Neuronal stem cell (in vitro differentiated cells): Measurements from ENCODE around the gene SLC5A5.
"Not testable (repeated sequence)": the region's sequence is repeated elsewhere in the genome, so short reads cannot be mapped to it uniquely, and the experiment has no call there.

Experiments
- DNase-seq: peaks from one replicate; pipeline ENCODE4 v3.0.0-alpha.2; 2013; ENCODE audit warnings: low spot score
- H2AFZ ChIP-seq: one replicate; pipeline ENCODE4 v1.6.1; 2013; ENCODE audit warnings: mild to moderate bottlenecking, low read length, inconsistent platforms
- H2AK5ac ChIP-seq: 2 replicates; pipeline ENCODE4 v1.6.1; 2013; ENCODE audit warnings: low read depth, mild to moderate bottlenecking, inconsistent platforms, low read length, moderate library complexity, mixed read lengths
- H2BK120ac ChIP-seq: 2 replicates; pipeline ENCODE4 v1.6.1; 2013; ENCODE audit warnings: low read depth, mild to moderate bottlenecking, inconsistent platforms, low read length, moderate library complexity, mixed read lengths
- H2BK12ac ChIP-seq: one replicate; pipeline ENCODE4 v1.6.1; 2013; ENCODE audit warnings: low read length, inconsistent platforms
- H2BK15ac ChIP-seq: 2 replicates; pipeline ENCODE4 v1.6.1; 2013; ENCODE audit warnings: mild to moderate bottlenecking, low read length, inconsistent platforms, mixed read lengths
- H2BK5ac ChIP-seq: one replicate; pipeline ENCODE4 v1.6.1; 2013; ENCODE audit warnings: inconsistent platforms, mild to moderate bottlenecking, low read length, moderate library complexity
- H3K14ac ChIP-seq: one replicate; pipeline ENCODE4 v1.6.1; 2013; ENCODE audit warnings: low read length, inconsistent platforms
- H3K18ac ChIP-seq: 2 replicates; pipeline ENCODE4 v1.6.1; 2013; ENCODE audit warnings: low read length, inconsistent platforms
- H3K23ac ChIP-seq: 2 replicates; pipeline ENCODE4 v1.6.1; 2013; ENCODE audit warnings: low read depth, mild to moderate bottlenecking, mixed read lengths, low read length, inconsistent platforms; ENCODE audit not compliant: poor library complexity
- H3K27ac ChIP-seq: replicated peaks from 3 replicates; pipeline ENCODE4 v1.5.1; 2013; ENCODE audit warnings: low read length, inconsistent platforms
- H3K27me3 ChIP-seq, 3 experiments: 2 replicates each; pipeline ENCODE4 v1.6.1; 2013; ENCODE audit warnings: low read length in 3 of 3, mild to moderate bottlenecking in 2 of 3, inconsistent platforms in 1 of 3, low read depth in 1 of 3, mixed read lengths in 1 of 3, moderate library complexity in 1 of 3; ENCODE audit not compliant: control insufficient read depth in 3 of 3, insufficient read depth in 3 of 3
- H3K36me3 ChIP-seq, 2 donors: replicated peaks in 1 of 2; 2 replicates each; pipeline ENCODE4 v1.6.1; 2013; ENCODE audit warnings: low read length in 2 of 2; ENCODE audit not compliant: control insufficient read depth in 2 of 2, insufficient read depth in 2 of 2
- H3K4ac ChIP-seq: 2 replicates; pipeline ENCODE4 v1.6.1; 2013; ENCODE audit warnings: inconsistent platforms, mild to moderate bottlenecking, low read length, moderate library complexity
- H3K4me1 ChIP-seq, 2 donors: 1 replicate in 1 of 2; 2 replicates in 1 of 2; pipeline ENCODE4 v1.6.1; 2013; ENCODE audit warnings: low read length in 2 of 2, low read depth in 1 of 2; ENCODE audit not compliant: control insufficient read depth in 2 of 2, insufficient read depth in 1 of 2
- H3K4me2 ChIP-seq: one replicate; pipeline ENCODE4 v1.6.1; 2013; ENCODE audit warnings: mild to moderate bottlenecking, low read length, inconsistent platforms; ENCODE audit not compliant: insufficient read depth, poor library complexity, severe bottlenecking
- H3K4me3 ChIP-seq, 2 donors: 2 replicates each; pipeline ENCODE4 v1.5.1; 2013; ENCODE audit warnings: low read length in 2 of 2, mild to moderate bottlenecking in 2 of 2, inconsistent platforms in 1 of 2, moderate library complexity in 1 of 2
- H3K79me1 ChIP-seq: one replicate; pipeline ENCODE4 v1.6.1; 2013; ENCODE audit warnings: low read depth, mild to moderate bottlenecking, inconsistent platforms, low read length, moderate library complexity
- H3K9ac ChIP-seq: one replicate; pipeline ENCODE4 v1.6.1; 2013; ENCODE audit warnings: mild to moderate bottlenecking, low read depth, low read length, inconsistent platforms; ENCODE audit not compliant: poor library complexity
- H3K9me3 ChIP-seq, 2 donors: replicated peaks in 1 of 2; 2 replicates each; pipeline versions ENCODE3 to v1.6.1; 2013; ENCODE audit warnings: low read length in 2 of 2, mild to moderate bottlenecking in 2 of 2, inconsistent platforms in 1 of 2, low read depth in 1 of 2, mixed read lengths in 1 of 2, moderate library complexity in 1 of 2; ENCODE audit not compliant: control insufficient read depth in 2 of 2, insufficient read depth in 1 of 2
- H4K8ac ChIP-seq: one replicate; pipeline ENCODE4 v1.6.1; 2013; ENCODE audit warnings: low read depth, mild to moderate bottlenecking, inconsistent platforms, low read length, moderate library complexity
- H4K91ac ChIP-seq: one replicate; pipeline ENCODE4 v1.6.1; 2013; ENCODE audit warnings: low read length, low read depth, mild to moderate bottlenecking, inconsistent platforms; ENCODE audit not compliant: poor library complexity
- WGBS, 2 donors: extraction: QIAGEN DNeasy Blood & Tissue Kit; methylation state at CpG; one replicate each; pipeline ENCODE4 v1.1.7; 2013; ENCODE audit warnings: missing lambda C conversion rate in 2 of 2, mixed read lengths in 1 of 2; ENCODE audit not compliant: insufficient read length in 2 of 2, insufficient replicate concordance in 1 of 2; ENCODE audit errors: extremely low coverage in 2 of 2; 5-methylcytosine and 5-hydroxymethylcytosine counted together

SLC5A5 gene

DNA sequence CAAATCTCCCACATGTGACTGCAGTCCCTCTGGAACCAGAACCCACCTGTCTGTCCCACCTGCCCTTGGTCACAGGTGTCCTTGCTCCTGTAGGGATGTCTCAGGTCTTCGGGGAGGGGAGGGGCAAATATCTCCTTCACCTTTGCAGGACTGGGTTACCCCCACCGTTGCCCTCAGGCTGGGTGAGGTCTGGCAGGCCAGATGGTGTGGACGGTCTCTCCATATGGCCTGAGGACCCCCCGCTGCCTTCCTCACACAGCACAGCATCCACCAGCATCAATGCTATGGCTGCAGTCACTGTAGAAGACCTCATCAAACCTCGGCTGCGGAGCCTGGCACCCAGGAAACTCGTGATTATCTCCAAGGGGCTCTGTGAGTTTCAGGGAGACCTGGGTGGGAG is 10.0 kb downstream of the SLC5A5 start:
- H2BK15ac ChIP-seq: no peak overlapping the region
- H3K27ac ChIP-seq: no peak overlapping the region
- no peaks in the 10 kb centered on the region for H3K36me3 ChIP-seq
- no peaks in the 10 kb centered on the region for H3K9me3 ChIP-seq
- no peaks in the 10 kb centered on the region for H3K27me3 ChIP-seq
- H3K4me2 ChIP-seq: no peak overlapping the region
- H3K18ac ChIP-seq: no peak overlapping the region
- H3K4me1 ChIP-seq: no peaks in the 10 kb centered on the region
- no CpG with 5 or more reads among the region's 7 CpGs for WGBS, 2 donors
- no peak overlapping the region for H4K91ac ChIP-seq
- H3K4me3 ChIP-seq: no peak overlapping the region
- no peak overlapping the region for H3K4ac ChIP-seq
- no peak overlapping the region for H4K8ac ChIP-seq
- no peak overlapping the region for H3K14ac ChIP-seq
- no peak overlapping the region for H2BK120ac ChIP-seq
- H2BK12ac ChIP-seq: no peak overlapping the region
- H3K79me1 ChIP-seq: no peaks in the 10 kb centered on the region
- H3K9ac ChIP-seq: no peak overlapping the region
- H2AFZ ChIP-seq: no peak overlapping the region
- no peak overlapping the region for H3K23ac ChIP-seq
- peak overlapping the region; percentile 68 for H2AK5ac ChIP-seq
- H2BK5ac ChIP-seq: no peak overlapping the region
- DNase-seq: no peak

DNA sequence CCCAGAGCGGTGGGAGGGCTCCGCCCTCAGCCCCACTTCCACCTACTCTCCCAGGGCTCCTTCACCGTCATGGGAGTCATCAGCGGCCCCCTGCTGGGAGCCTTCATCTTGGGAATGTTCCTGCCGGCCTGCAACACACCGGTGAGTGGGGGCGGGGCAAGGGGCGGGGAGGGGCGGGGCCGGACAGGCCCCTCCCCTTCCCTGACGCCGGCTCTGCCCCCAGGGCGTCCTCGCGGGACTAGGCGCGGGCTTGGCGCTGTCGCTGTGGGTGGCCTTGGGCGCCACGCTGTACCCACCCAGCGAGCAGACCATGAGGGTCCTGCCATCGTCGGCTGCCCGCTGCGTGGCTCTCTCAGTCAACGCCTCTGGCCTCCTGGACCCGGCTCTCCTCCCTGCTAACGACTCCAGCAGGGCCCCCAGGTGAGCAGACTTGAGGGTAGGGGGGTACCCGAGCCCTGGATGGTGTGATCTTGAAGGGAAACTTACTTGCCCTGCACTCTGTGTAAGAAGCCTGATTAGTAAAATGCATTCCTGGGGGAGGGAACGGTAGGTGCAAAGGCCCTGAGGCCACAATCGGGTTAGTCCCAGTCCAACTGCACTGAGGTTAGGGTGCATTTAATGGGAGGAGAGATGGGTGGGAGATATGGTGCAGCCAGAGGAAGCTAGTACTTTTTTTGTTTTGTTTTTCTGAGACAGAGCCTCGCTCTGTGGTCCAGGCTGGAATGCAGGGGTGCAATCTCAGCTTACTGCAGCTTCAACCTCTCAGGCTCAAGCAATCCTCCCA is 12.1 kb downstream of the SLC5A5 start:
- Histone ChIP-seq H3K36me3 (no peaks in the 10 kb centered on the region), H3K9ac (no peak overlapping the region), H3K79me1 (no peaks in the 10 kb centered on the region), H2BK120ac (no peak overlapping the region), H2BK5ac (no peak overlapping the region), H3K27ac (no peak overlapping the region), H4K91ac (no peak overlapping the region), H3K9me3 (no peaks in the 10 kb centered on the region), H4K8ac (no peak overlapping the region), H3K23ac (no peak overlapping the region), H2BK15ac (no peak overlapping the region), H2BK12ac (no peak overlapping the region), H2AFZ (no peak overlapping the region), H3K18ac (peak overlapping the region; percentile 48), H2AK5ac (no peak overlapping the region), H3K4me2 (no peak overlapping the region), H3K4me3 (no peak overlapping the region), H3K27me3 (no peaks in the 10 kb centered on the region), H3K4me1 (no peaks in the 10 kb centered on the region), H3K4ac (no peak overlapping the region), H3K14ac (peak overlapping the region; percentile 14)
- WGBS, 2 donors: no CpG with 5 or more reads among the region's 33 CpGs
- DNase-seq: no peak

- Histone ChIP-seq H3K79me1 (peaks cover 2% of the 10 kb centered on the region), H2BK15ac (no peak overlapping the region), H3K27me3 (no peaks in the 10 kb centered on the region), H2BK5ac (no peak overlapping the region), H3K23ac (no peak overlapping the region), H2AK5ac (no peak overlapping the region), H3K4me2 (no peak overlapping the region), H2BK120ac (no peak overlapping the region), H3K4me1 (no peaks in the 10 kb centered on the region), H2AFZ (no peak overlapping the region), H3K18ac (no peak overlapping the region), H3K9me3 (no peaks in the 10 kb centered on the region), H4K91ac (no peak overlapping the region), H3K14ac (no peak overlapping the region), H3K36me3 (no peaks in the 10 kb centered on the region), H3K4ac (no peak overlapping the region), H3K27ac (no peak overlapping the region), H4K8ac (no peak overlapping the region), H2BK12ac (no peak overlapping the region), H3K9ac (no peak overlapping the region), H3K4me3 (no peak overlapping the region)
- WGBS, 2 donors: no CpG with 5 or more reads among the region's 7 CpGs
- no peak for DNase-seq
Measured at GRCh38 chr19:17886515-17886914, 14.8 kb downstream of the SLC5A5 start.

DNA sequence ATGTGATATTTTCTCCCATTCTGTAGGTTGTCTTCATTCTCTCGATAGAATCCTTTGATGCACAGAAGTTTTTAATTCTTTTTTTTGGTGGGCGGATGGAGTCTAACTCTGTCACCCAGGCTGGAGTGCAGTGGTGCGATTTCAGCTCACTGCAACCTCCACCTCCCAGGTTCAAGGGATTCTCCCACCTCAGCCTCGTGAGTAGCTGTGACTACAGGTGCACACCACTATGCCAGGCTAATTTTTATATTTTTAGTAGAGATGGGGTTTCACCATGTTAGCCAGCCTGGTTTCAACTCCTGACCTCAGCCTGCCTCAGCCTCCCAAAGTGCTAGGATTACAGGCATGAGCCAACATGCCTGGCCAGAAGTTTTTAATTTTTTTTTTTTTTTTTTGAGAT is 15.5 kb downstream of the SLC5A5 start:
- not testable (repeated sequence) for H3K9me3 ChIP-seq, H3K14ac ChIP-seq, H2BK12ac ChIP-seq, H4K91ac ChIP-seq, H3K27ac ChIP-seq, H2BK15ac ChIP-seq, H3K18ac ChIP-seq, H3K23ac ChIP-seq, H3K4me2 ChIP-seq, H3K4ac ChIP-seq, DNase-seq, H2AFZ ChIP-seq, H2BK120ac ChIP-seq, H3K4me1 ChIP-seq, H3K9ac ChIP-seq, H2BK5ac ChIP-seq, H3K36me3 ChIP-seq, H2AK5ac ChIP-seq, H4K8ac ChIP-seq, H3K4me3 ChIP-seq, H3K79me1 ChIP-seq, H3K27me3 ChIP-seq
- no CpG with 5 or more reads among the region's 4 CpGs for WGBS, 2 donors
